GM13976 (cell line): Measurements from ENCODE around the gene SHISAL2A.

Experiments
- DNase-seq: peaks from one replicate; pipeline ENCODE4 v3.0.0; 2012; ENCODE audit warnings: low spot score
- in situ Hi-C: fragments of 300-500 bp; cut with MboI; formaldehyde crosslinking; loops from one replicate; pipeline ENCODE4 v1.12.0; 2022; ENCODE audit warnings: low sequenced_read_pairs, mixed read lengths, inconsistent platforms; ENCODE audit not compliant: unreplicated experiment
- TF ChIP-seq, protein P1 (sequence below): IDR thresholded peaks from 2 replicates; pipeline ENCODE4 v1.5.1; 2012; ENCODE audit warnings: borderline replicate concordance, mild to moderate bottlenecking; ENCODE audit not compliant: insufficient read depth; ENCODE audit errors: extremely low read depth, missing control alignments, control extremely low read depth

SHISAL2A gene

DNA sequence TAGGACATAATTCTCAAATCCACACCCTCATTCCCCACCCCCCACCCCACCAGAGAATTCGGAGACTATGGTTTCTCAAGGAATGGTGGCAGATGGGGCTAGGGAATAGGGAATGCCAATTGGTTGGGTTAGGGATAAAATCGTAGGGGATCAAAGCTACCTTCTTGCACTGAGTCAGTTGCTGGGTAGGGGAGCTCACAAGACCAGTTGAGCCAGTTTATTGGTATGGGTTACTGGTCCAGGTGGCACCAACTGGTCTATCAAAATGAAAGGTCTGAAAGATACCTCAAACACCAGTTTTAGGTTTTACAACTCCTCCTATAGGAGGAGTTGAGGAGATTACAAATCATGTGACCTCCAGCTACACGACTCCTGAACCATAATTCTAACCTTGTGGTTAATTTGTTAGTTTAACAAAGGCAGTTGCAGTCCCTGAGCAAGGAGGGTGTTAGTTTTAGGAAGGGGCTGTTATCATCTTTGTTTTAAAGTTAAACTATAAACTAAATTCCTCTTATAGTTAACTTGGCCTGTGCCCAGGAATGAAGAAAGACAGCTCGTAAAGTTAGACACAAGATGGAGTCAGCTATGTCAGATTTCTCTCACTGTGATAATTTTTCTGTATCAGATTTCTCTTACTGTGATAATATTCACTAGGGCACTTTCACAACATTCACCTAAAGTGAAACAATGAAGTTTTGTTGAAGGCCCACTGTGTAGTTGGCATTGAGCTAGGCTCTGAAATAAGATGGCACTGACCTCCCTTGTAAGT is 2.5 kb downstream of the SHISAL2A start:
- in situ Hi-C loops: no loop called here
- TF ChIP-seq, protein P1, sequence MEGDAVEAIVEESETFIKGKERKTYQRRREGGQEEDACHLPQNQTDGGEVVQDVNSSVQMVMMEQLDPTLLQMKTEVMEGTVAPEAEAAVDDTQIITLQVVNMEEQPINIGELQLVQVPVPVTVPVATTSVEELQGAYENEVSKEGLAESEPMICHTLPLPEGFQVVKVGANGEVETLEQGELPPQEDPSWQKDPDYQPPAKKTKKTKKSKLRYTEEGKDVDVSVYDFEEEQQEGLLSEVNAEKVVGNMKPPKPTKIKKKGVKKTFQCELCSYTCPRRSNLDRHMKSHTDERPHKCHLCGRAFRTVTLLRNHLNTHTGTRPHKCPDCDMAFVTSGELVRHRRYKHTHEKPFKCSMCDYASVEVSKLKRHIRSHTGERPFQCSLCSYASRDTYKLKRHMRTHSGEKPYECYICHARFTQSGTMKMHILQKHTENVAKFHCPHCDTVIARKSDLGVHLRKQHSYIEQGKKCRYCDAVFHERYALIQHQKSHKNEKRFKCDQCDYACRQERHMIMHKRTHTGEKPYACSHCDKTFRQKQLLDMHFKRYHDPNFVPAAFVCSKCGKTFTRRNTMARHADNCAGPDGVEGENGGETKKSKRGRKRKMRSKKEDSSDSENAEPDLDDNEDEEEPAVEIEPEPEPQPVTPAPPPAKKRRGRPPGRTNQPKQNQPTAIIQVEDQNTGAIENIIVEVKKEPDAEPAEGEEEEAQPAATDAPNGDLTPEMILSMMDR: no peak
- no peak for DNase-seq

DNA sequence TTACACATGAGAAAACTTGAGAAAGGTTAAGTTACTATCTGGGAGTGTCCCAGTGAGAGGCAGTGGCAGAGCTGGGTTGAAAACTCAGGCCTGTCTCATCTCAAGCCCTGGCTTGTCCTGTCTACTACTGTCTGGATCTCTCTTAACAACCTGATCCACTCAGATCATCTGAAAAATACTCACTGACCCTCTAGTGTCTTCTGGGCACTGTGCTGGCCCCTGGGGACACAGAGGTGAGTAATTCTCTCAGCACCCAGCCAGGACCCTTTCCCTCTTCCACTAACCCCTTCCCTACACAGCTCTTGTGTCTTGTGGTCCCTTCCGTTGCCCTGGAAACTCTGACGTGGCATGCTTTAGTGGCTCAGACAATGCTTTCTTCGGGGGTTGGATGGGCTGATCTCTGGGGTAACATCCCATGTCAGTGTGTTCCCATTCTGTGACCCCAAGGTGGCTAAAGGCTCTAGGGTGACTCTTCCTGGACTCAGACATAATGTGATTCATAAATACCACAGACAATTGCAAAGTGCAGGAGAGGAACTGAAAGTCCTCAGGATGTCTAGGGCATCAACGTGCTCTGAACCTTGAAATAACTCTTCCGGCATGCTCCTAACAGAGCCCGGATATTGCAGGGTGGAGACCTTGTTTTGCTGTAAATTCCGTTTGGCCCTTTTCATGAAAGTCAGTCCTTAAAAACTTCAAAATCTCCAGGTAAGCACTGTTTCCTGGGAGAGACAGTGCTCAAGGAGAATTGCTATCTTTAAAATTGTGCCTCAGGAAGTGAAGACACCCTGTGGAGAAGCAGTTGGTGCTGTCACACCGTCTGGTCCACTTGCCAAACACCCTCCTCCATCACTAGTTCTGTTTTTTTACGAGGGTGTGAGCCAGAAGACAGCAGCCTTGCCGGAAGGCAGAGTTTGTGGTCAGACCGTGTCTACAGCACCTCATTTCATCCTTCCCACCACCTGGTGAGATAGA is 4.0 kb downstream of the SHISAL2A start:
- DNase-seq: peak; percentile 63
- in situ Hi-C loops: no loop called here

DNA sequence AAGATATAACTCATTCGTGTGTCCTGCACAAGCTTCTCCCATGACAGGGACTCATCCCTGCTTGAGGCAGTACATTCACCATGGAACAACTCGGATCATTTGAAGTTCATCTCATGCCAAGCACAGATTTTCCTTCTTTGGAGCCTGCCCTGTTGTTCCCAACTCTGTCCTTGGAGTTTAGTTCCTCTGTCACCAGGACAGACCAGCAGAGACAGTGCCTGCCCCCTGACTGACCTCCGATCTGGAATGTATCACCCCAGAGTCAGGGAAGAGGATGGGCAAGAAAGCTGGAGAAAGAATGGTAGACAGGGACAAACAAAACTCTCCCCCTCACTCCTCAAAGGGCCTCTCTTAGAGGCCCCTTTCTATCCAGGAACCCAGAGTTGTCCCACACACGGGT is 5.0 kb downstream of the SHISAL2A start:
- TF ChIP-seq, protein P1: no peak
- in situ Hi-C loops: no loop called here
- no peak for DNase-seq

More for the DNA sequence above, 4.0 kb downstream of the SHISAL2A start:
- TF ChIP-seq, protein P1: no peak

DNA sequence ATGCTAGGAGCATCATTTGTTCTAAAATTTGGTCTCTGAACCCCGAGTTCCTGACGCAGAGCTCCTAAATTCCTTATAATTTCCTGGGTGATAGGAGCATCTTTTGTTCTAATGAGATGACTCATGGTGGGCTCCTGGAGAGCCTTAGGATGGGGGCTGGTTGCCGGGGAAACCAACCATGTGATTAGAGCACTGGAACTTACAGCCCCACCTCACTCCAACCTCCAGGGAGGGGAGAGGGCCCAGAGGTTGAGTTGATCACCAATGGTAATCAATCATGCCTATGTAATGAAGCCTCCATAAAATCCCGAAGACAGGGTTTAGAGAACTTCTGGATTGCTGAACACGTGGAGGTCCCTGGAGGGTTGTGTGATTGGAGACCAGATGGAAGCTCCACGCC is 7.7 kb downstream of the SHISAL2A start:
- TF ChIP-seq, protein P1: no peak
- DNase-seq: no peak
- in situ Hi-C loops: no loop called here

DNA sequence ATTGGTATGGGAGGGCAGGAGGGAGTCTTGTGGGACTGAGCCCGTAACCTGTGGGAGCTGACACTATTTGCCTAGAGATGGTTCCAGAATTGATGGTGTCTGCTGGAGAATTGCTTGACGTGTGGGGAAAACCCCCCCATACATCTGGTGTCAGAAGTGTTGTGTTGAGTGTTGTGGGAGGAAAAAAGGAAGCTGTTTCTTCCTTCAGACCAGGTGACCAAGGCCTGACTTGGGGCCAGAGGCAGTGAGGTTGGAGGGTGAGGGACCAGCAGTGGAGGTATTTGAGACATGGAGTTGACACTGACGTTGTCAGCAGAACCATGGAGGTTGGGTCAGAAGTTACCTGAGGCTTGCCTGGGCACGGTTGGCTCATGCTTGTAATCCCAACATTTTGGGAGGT is 8.3 kb downstream of the SHISAL2A start:
- in situ Hi-C loops: no loop called here
- TF ChIP-seq, protein P1: no peak
- DNase-seq: peak; percentile 60

DNA sequence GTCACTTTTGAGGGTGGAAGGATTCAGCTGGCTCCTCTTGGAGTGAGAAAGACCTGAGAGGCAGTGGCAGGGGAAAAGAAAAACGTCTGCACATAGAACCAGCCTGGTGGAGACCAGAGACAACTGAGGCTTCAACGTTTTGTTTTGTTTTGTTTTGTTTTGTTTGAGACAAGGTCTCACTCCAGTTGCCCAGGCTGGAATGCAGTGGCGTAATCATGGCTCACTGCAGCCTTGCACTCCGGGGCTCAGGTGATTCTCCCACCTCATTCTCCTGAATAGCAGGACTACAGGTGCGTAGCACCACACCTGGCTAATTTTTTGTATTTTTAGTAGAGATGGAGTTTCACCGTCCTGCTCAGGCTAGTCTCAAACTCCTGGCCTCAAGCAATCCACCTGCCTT is 12.3 kb downstream of the SHISAL2A start:
- TF ChIP-seq, protein P1: no peak
- in situ Hi-C loops: no loop called here
- DNase-seq: no peak
